Sigmoid colon (tissue), 7 donors: ENCODE data around the gene PTPN3. TPM values are rescaled to one million over a fixed set of nuclear protein-coding genes. Genes with fewer than 3 reads are reported as not detected.

Experiments
- DNase-seq: peaks from one replicate; pipeline ENCODE4 v3.0.0-alpha.2; 2019
- H3K27ac ChIP-seq, 4 donors: fragments of 200-600 bp; sonication (generic); one replicate each; pipeline ENCODE4 v1.5.1; 2016 to 2019; ENCODE audit warnings: mild to moderate bottlenecking in 1 of 4
- H3K27me3 ChIP-seq, 3 donors: fragments of 200-600 bp; sonication (generic); one replicate each; pipeline ENCODE4 v1.5.1; 2019; ENCODE audit warnings: mild to moderate bottlenecking in 1 of 3
- H3K36me3 ChIP-seq, 4 donors: fragments of 200-600 bp; sonication (generic); one replicate each; pipeline ENCODE4 v1.5.1; 2016 to 2019
- H3K4me1 ChIP-seq, 4 donors: fragments of 200-600 bp; sonication (generic); one replicate each; pipeline ENCODE4 v1.5.1; 2017 to 2019
- H3K4me3 ChIP-seq, 4 donors: fragments of 200-600 bp; sonication (generic); one replicate each; pipeline ENCODE4 v1.5.1; 2017 to 2019; ENCODE audit warnings: mild to moderate bottlenecking in 2 of 4, moderate library complexity in 1 of 4
- H3K9me3 ChIP-seq, 4 donors: fragments of 200-600 bp in 3 of 4; sonication (generic) in 3 of 4; one replicate each; pipeline versions ENCODE4 v1.5.1 to v1.6.1; 2013 to 2019
- CTCF ChIP-seq, 4 experiments: fragments of 450-650 bp in 3 of 4; fragments of 200-600 bp in 1 of 4; IDR thresholded peaks; one replicate each; pipeline ENCODE4 v1.5.1; 2016 to 2019; ENCODE audit warnings: antibody characterized with exemption in 4 of 4, mild to moderate bottlenecking in 3 of 4, moderate library complexity in 2 of 4
- EP300 ChIP-seq, 4 donors: sonication (generic); formaldehyde crosslinking; IDR thresholded peaks; one replicate each; pipeline ENCODE4 v1.6.1; 2017; ENCODE audit warnings: antibody characterized with exemption in 4 of 4
- POLR2A ChIP-seq, 2 donors: fragments of 450-650 bp; IDR thresholded peaks; one replicate each; pipeline ENCODE4 v1.6.1; 2016; ENCODE audit warnings: antibody characterized with exemption in 2 of 2, mild to moderate bottlenecking in 2 of 2, moderate library complexity in 2 of 2
- POLR2AphosphoS5 ChIP-seq, 4 donors: sonication (generic); formaldehyde crosslinking; IDR thresholded peaks; one replicate each; pipeline ENCODE4 v1.6.1; 2017; ENCODE audit warnings: antibody characterized with exemption in 4 of 4
- WGBS, 2 donors: extraction: QIAGEN DNeasy Blood & Tissue Kit; methylation state at CpG; one replicate each; pipeline ENCODE4 v1.1.7; 2013; 5-methylcytosine and 5-hydroxymethylcytosine counted together
- intact Hi-C: fragments of 100-400 bp; cut with DNase I; formaldehyde crosslinking; loops from one replicate; pipeline ENCODE4 v1.15.1; 2023
- polyA plus RNA-seq, 3 donors: library from polyadenylated mRNA; stranded (reverse); fragments of 200-250 nt; gene quantifications; one replicate each; pipeline ENCODE4 v1.2.3, GENCODE V29; 2013
- total RNA-seq, 4 donors: library from RNA; depleted of rRNA; stranded (reverse); fragments of >200 nt; gene quantifications; one replicate each; pipeline ENCODE4 v1.1.0, GENCODE V29; 2016
- donor health status: healthy with polysubstance abuse.
- donor health status: Bipolar disorder and iron deficiency.
- donor health status: healthy.

Gene PTPN3
- total and polyA plus RNA-seq, 7 donors, result 1.3 to 25.0 (median 2.5) TPM

- TF ChIP-seq CTCF (IDR thresholded peaks at IDR 0.05), result no peak
- TF ChIP-seq EP300 (IDR thresholded peaks at IDR 0.05), result no peak
- TF ChIP-seq POLR2AphosphoS5 (IDR thresholded peaks at IDR 0.05), result no peak
- TF ChIP-seq POLR2A (IDR thresholded peaks at IDR 0.05), result no peak
- H3K36me3 ChIP-seq, result no peaks in the 10 kb centered on the region
- no peak overlapping the region for H3K27ac ChIP-seq
- DNase-seq, result no peak
- no peaks in the 10 kb centered on the region for H3K9me3 ChIP-seq
- no peaks in the 10 kb centered on the region for H3K27me3 ChIP-seq
- intact Hi-C loops, result no loop called here
- H3K4me1 ChIP-seq, result no peaks in the 10 kb centered on the region
- H3K4me3 ChIP-seq, result no peak overlapping the region
- WGBS, 2 donors, result 93 to 96% methylated on average over 10 of the region's 10 CpGs
These were observed 114.2 kb downstream of the PTPN3 start for GRCh38 chr9:109383947-109384346.

- TF ChIP-seq EP300 (IDR thresholded peaks at IDR 0.05), result no peak
- TF ChIP-seq POLR2A (IDR thresholded peaks at IDR 0.05), result no peak
- TF ChIP-seq POLR2AphosphoS5 (IDR thresholded peaks at IDR 0.05), result no peak
- no peak for TF ChIP-seq CTCF (IDR thresholded peaks at IDR 0.05)
- no peaks in the 10 kb centered on the region for H3K27me3 ChIP-seq
- 82 to 87% methylated on average over 15 of the region's 15 CpGs for WGBS, 2 donors
- no peaks in the 10 kb centered on the region for H3K9me3 ChIP-seq
- no peak overlapping the region for H3K4me3 ChIP-seq
- no peaks in the 10 kb centered on the region for H3K36me3 ChIP-seq
- DNase-seq, result no peak
- intact Hi-C loops, result no loop called here
- H3K4me1 ChIP-seq, result no peaks in the 10 kb centered on the region
- H3K27ac ChIP-seq, result no peak overlapping the region
These were observed 114.8 kb downstream of the PTPN3 start for GRCh38 chr9:109383356-109383755.

- Histone ChIP-seq H3K36me3 (no peaks in the 10 kb centered on the region), H3K4me1 (no peaks in the 10 kb centered on the region), H3K9me3 (no peaks in the 10 kb centered on the region), H3K27ac (no peak overlapping the region), H3K4me3 (no peak overlapping the region), H3K27me3 (no peaks in the 10 kb centered on the region)
- TF ChIP-seq EP300 (IDR thresholded peaks at IDR 0.05), result no peak
- no peak for TF ChIP-seq POLR2A (IDR thresholded peaks at IDR 0.05)
- TF ChIP-seq CTCF (IDR thresholded peaks at IDR 0.05), result no peak
- no peak for TF ChIP-seq POLR2AphosphoS5 (IDR thresholded peaks at IDR 0.05)
- DNase-seq, result no peak
- intact Hi-C loops, result no loop called here
- WGBS, 2 donors, result 91 to 95% methylated on average over 3 of the region's 3 CpGs
These were observed 115.5 kb downstream of the PTPN3 start for GRCh38 chr9:109382585-109382984.

GRCh38 chr9:109382182-109382581 is 115.9 kb downstream of the PTPN3 start:
- WGBS, 2 donors, result 94 to 95% methylated on average over 13 of the region's 13 CpGs
- Histone ChIP-seq H3K4me1 (no peaks in the 10 kb centered on the region), H3K36me3 (no peaks in the 10 kb centered on the region)

More at GRCh38 chr9:109382182-109382581, 115.9 kb downstream of the PTPN3 start:
- intact Hi-C loops, result no loop called here
- no peak for TF ChIP-seq EP300 (IDR thresholded peaks at IDR 0.05)
- TF ChIP-seq POLR2AphosphoS5 (IDR thresholded peaks at IDR 0.05), result no peak
- no peak for TF ChIP-seq CTCF (IDR thresholded peaks at IDR 0.05)
- no peak for TF ChIP-seq POLR2A (IDR thresholded peaks at IDR 0.05)
- no peak overlapping the region for H3K4me3 ChIP-seq
- no peaks in the 10 kb centered on the region for H3K9me3 ChIP-seq
- H3K27me3 ChIP-seq, result no peaks in the 10 kb centered on the region
- H3K27ac ChIP-seq, result no peak overlapping the region
- no peak for DNase-seq
